WTC11 (cell line): ENCODE measurements around the gene RASGRF1. TPM values are rescaled to one million over a fixed set of nuclear protein-coding genes. Genes with fewer than 3 reads are reported as not detected.

Experiments used
- ATAC-seq: fragments of 200-7000 bp; cut with Tn5 transposase; 2 replicates; pipeline ENCODE4 v1.10.0; 2021; ENCODE audit warnings: mild to moderate bottlenecking, moderate library complexity
- CTCF ChIA-PET: fragments of 300-600 bp; sonication (Branson Sonifier 250); formaldehyde crosslinking; loops from one replicate; lab custom pipeline; 2021; ENCODE audit warnings: antibody characterized with exemption; lab: Charles Lee
- POLR2A ChIA-PET: fragments of 350-600 bp; sonication (Branson Sonifier 250); formaldehyde crosslinking; loops from one replicate; lab custom pipeline; 2021; ENCODE audit warnings: antibody characterized with exemption; lab: Charles Lee
- DNase-seq: peaks from one replicate; pipeline ENCODE4 v3.0.0; 2021; ENCODE audit warnings: low spot score
- H3K27ac Mint-ChIP-seq: 2 replicates; pipeline ENCODE4 v1.8.0; 2021; ENCODE audit warnings: mixed read lengths
- H3K27me3 Mint-ChIP-seq: 2 replicates; pipeline ENCODE4 v1.8.0; 2021; ENCODE audit warnings: low read depth, mild to moderate bottlenecking, moderate library complexity, mixed read lengths
- H3K36me3 Mint-ChIP-seq: 2 replicates; pipeline ENCODE4 v1.8.0; 2021; ENCODE audit warnings: mixed read lengths
- H3K4me1 Mint-ChIP-seq: 2 replicates; pipeline ENCODE4 v1.8.0; 2022; ENCODE audit warnings: mixed read lengths
- H3K4me3 Mint-ChIP-seq: 2 replicates; pipeline ENCODE4 v1.8.0; 2021; ENCODE audit warnings: mild to moderate bottlenecking, moderate library complexity, mixed read lengths
- H3K9me3 Mint-ChIP-seq: 2 replicates; pipeline ENCODE4 v1.8.0; 2021; ENCODE audit warnings: mixed read lengths
- AFF4 ChIP-seq: sonication (generic); formaldehyde crosslinking; IDR thresholded peaks from 2 replicates; pipeline ENCODE4 v1.8.1; 2023; ENCODE audit warnings: mild to moderate bottlenecking, missing genetic modification reagents, borderline replicate concordance
- EMX1 ChIP-seq: fragments of 250-450 bp; sonication (Bioruptor Pico); IDR thresholded peaks from 2 replicates; pipeline ENCODE4 v1.8.0; 2021; ENCODE audit warnings: mild to moderate bottlenecking
- OVOL2 ChIP-seq: fragments of 250-450 bp; sonication (Bioruptor Pico); IDR thresholded peaks from 2 replicates; pipeline ENCODE4 v1.9.0; 2021; ENCODE audit warnings: mild to moderate bottlenecking, borderline replicate concordance
- ZNF281 ChIP-seq: sonication (generic); formaldehyde crosslinking; IDR thresholded peaks from 2 replicates; pipeline ENCODE4 v1.8.0; 2023; ENCODE audit warnings: mild to moderate bottlenecking, missing genetic modification reagents
- total RNA-seq: library from RNA; stranded (reverse); gene quantifications from 3 replicates; pipeline ENCODE4 v1.2.3, GENCODE V29; 2021
- TF ChIP-seq, protein P1 (sequence below): fragments of 250-450 bp; sonication (Bioruptor Pico); IDR thresholded peaks from 2 replicates; pipeline ENCODE4 v1.9.0; 2021; ENCODE audit warnings: mild to moderate bottlenecking
- TF ChIP-seq, protein P2 (sequence below): sonication (generic); formaldehyde crosslinking; IDR thresholded peaks from 2 replicates; pipeline ENCODE4 v1.8.0; 2023; ENCODE audit warnings: missing genetic modification reagents, mild to moderate bottlenecking, borderline replicate concordance
- TF ChIP-seq, protein P3 (sequence below): fragments of 250-450 bp; sonication (Bioruptor Pico); conservative IDR thresholded peaks from 2 replicates; pipeline ENCODE4 v1.9.0; 2021; ENCODE audit warnings: mild to moderate bottlenecking

RASGRF1 gene
- total RNA-seq, 1 experiment from 2014 or later: 0.85 TPM

DNA sequence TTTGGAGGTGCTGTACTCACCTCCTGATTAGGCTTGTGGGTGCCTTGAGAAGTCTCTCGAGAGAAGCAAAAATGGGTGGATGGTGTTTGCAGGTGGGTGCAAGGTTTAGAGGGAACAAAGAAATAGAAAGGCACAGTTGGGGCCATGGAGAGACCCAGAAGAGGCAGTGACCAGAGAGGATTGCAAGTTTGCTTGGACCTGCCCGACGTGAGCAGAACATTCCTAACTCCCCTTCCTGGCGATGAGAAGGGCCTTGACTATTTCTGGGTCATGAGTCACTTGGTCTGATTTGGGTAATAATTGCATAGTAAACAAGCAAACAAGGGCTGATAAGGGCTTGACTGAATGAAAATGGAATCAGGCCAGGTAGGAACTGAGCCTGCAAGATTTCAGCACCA lies 138.7 kb downstream of the RASGRF1 start:
- TF ChIP-seq, protein P1, sequence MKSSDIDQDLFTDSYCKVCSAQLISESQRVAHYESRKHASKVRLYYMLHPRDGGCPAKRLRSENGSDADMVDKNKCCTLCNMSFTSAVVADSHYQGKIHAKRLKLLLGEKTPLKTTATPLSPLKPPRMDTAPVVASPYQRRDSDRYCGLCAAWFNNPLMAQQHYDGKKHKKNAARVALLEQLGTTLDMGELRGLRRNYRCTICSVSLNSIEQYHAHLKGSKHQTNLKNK (CRISPR knock-in tag): no peak
- TF ChIP-seq AFF4 (no peak), EMX1 (CRISPR knock-in tag) (no peak), OVOL2 (no peak)
- TF ChIP-seq, protein P2, sequence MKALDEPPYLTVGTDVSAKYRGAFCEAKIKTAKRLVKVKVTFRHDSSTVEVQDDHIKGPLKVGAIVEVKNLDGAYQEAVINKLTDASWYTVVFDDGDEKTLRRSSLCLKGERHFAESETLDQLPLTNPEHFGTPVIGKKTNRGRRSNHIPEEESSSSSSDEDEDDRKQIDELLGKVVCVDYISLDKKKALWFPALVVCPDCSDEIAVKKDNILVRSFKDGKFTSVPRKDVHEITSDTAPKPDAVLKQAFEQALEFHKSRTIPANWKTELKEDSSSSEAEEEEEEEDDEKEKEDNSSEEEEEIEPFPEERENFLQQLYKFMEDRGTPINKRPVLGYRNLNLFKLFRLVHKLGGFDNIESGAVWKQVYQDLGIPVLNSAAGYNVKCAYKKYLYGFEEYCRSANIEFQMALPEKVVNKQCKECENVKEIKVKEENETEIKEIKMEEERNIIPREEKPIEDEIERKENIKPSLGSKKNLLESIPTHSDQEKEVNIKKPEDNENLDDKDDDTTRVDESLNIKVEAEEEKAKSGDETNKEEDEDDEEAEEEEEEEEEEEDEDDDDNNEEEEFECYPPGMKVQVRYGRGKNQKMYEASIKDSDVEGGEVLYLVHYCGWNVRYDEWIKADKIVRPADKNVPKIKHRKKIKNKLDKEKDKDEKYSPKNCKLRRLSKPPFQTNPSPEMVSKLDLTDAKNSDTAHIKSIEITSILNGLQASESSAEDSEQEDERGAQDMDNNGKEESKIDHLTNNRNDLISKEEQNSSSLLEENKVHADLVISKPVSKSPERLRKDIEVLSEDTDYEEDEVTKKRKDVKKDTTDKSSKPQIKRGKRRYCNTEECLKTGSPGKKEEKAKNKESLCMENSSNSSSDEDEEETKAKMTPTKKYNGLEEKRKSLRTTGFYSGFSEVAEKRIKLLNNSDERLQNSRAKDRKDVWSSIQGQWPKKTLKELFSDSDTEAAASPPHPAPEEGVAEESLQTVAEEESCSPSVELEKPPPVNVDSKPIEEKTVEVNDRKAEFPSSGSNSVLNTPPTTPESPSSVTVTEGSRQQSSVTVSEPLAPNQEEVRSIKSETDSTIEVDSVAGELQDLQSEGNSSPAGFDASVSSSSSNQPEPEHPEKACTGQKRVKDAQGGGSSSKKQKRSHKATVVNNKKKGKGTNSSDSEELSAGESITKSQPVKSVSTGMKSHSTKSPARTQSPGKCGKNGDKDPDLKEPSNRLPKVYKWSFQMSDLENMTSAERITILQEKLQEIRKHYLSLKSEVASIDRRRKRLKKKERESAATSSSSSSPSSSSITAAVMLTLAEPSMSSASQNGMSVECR (CRISPR knock-in tag): no peak
- TF ChIP-seq, all 79 proteins: peak for 0
- H3K4me3 Mint-ChIP-seq: no peak overlapping the region
- no peaks in the 10 kb centered on the region for H3K36me3 Mint-ChIP-seq
- peaks cover 13% of the 10 kb centered on the region for H3K27me3 Mint-ChIP-seq
- no peak overlapping the region for H3K27ac Mint-ChIP-seq
- POLR2A ChIA-PET: no interaction called here
- CTCF ChIA-PET: no interaction called here
- H3K4me1 Mint-ChIP-seq: peaks cover 23% of the 10 kb centered on the region
- ATAC-seq (no peak), DNase-seq (no peak)
- H3K9me3 Mint-ChIP-seq: no peaks in the 10 kb centered on the region

- no peak for TF ChIP-seq ZNF281
- TF ChIP-seq, protein P3, sequence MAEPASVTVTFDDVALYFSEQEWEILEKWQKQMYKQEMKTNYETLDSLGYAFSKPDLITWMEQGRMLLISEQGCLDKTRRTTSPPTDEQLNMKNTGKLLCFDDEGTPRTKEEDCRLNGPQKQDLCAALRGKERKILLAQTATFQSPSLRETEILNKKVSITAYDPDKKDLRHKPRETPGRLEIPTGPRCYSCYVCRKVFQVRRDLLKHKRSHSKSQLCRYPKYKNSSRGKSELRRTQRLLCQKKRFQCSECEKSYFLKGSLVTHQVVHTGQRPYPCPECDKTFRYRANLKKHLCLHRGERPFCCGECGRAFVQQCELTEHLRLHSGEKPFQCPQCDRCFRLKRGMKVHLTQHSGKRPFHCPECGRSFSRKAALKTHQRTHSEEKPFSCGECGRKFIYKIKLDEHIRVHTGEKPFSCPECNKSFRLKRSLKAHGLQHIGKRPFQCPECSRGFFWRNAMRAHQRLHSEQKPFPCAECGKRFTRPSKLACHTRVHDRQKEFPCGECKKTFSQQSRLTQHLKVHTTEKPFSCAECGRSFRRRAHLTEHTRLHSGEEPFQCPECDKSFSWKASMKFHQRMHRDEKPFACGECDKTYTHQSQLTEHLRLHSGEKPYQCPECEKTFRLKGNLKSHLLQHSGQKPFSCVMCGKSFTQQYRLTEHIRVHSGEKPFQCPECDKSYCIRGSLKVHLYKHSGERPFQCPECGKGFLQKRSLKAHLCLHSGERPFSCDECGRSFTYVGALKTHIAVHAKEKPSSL (CRISPR knock-in tag): no peak
- H3K4me1 Mint-ChIP-seq: peaks cover 18% of the 10 kb centered on the region
- no peak overlapping the region for H3K27ac Mint-ChIP-seq
- H3K36me3 Mint-ChIP-seq: no peaks in the 10 kb centered on the region
- DNase-seq (no peak), ATAC-seq (peak; percentile 57)
- H3K9me3 Mint-ChIP-seq: no peaks in the 10 kb centered on the region
- POLR2A ChIA-PET: no interaction called here
- CTCF ChIA-PET: interaction anchor here (1.2 to 3.1 kb wide), 4 partner anchors 17 to 56 kb away, joined by 3 to 14 read pairs (median 7); no protein-coding TSS in a partner anchor
- peaks cover 17% of the 10 kb centered on the region for H3K27me3 Mint-ChIP-seq
- no peak overlapping the region for H3K4me3 Mint-ChIP-seq
Observed at GRCh38 chr15:78950902-78951840, 139.4 kb downstream of the RASGRF1 start.
